GM23338 (cell line): ENCODE data around the gene SLC39A11.

Experiments used
- CREB1 ChIP-seq: fragments of 250-450 bp; sonication (Bioruptor Pico); IDR thresholded peaks from 2 replicates; pipeline ENCODE4 v1.5.0; 2020; ENCODE audit warnings: low read depth, mild to moderate bottlenecking, moderate library complexity
- EZH2 ChIP-seq: fragments of 200-600 bp; sonication (generic); IDR thresholded peaks from one replicate; pipeline ENCODE4 v1.8.0; 2017; ENCODE audit warnings: antibody characterized with exemption, mild to moderate bottlenecking, low read depth; ENCODE audit not compliant: unreplicated experiment
- EZH2phosphoT487 ChIP-seq: fragments of 200-600 bp; sonication (generic); IDR thresholded peaks from one replicate; pipeline ENCODE4 v1.8.1; 2018; ENCODE audit warnings: antibody characterized with exemption; ENCODE audit not compliant: unreplicated experiment
- NANOG ChIP-seq: IDR thresholded peaks from 2 replicates; pipeline ENCODE4 v1.6.1; 2016; ENCODE audit warnings: antibody characterized with exemption, borderline replicate concordance
- POLR2AphosphoS5 ChIP-seq: IDR thresholded peaks from 2 replicates; pipeline ENCODE4 v1.6.1; 2016; ENCODE audit warnings: antibody characterized with exemption, low read depth
- ZNF114 ChIP-seq: fragments of 250-450 bp; sonication (Bioruptor Pico); IDR thresholded peaks from 2 replicates; pipeline ENCODE4 v1.5.0; 2020; ENCODE audit warnings: mild to moderate bottlenecking, moderate library complexity
- TF ChIP-seq, protein P1 (sequence below), 2 experiments: fragments of 200-600 bp in 1 of 2; sonication (generic) in 1 of 2; conservative IDR thresholded peaks; 2 replicates each; pipeline versions ENCODE4 v1.5.1 to v1.6.1; 2016 to 2017; ENCODE audit warnings: antibody characterized with exemption in 2 of 2, low read depth in 2 of 2, mild to moderate bottlenecking in 2 of 2, moderate library complexity in 1 of 2
- TF ChIP-seq, protein P2 (sequence below): IDR thresholded peaks from one replicate; pipeline ENCODE4 v1.6.1; 2018; ENCODE audit warnings: antibody characterized with exemption; ENCODE audit not compliant: unreplicated experiment
- TF ChIP-seq, protein P3 (sequence below): fragments of 250-450 bp; sonication (Bioruptor Pico); IDR thresholded peaks from 2 replicates; pipeline ENCODE4 v1.5.0; 2020; ENCODE audit warnings: mild to moderate bottlenecking, moderate library complexity

DNA sequence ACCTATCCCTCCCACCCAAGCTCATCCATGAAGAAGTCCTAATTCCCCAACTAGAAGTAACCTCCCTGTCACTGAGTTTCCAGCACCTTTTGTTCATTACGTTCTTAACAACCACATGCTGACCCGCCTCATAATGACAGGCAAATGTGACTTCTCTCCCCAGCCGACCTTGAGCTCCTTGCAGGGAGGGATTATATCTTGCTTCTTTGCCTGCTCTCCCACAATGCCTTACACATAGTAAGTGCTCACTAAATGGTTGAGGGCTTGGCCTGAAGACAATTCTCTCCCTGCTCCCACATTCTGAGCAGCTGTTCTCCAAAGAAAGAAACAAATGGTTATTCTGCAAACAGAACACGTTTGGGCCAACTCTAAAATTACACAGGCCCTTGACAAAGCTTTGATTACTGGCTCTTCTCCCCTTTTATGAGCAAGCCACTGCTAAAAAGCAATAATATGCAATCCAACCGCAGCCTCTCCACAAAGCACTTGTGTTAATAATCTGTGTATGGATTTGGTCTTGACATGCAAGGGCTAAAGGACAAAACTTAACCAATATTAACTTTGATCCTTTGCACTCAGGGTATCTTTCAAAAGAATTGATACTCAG is 23.2 kb downstream of the SLC39A11 start:
- TF ChIP-seq, protein P1, sequence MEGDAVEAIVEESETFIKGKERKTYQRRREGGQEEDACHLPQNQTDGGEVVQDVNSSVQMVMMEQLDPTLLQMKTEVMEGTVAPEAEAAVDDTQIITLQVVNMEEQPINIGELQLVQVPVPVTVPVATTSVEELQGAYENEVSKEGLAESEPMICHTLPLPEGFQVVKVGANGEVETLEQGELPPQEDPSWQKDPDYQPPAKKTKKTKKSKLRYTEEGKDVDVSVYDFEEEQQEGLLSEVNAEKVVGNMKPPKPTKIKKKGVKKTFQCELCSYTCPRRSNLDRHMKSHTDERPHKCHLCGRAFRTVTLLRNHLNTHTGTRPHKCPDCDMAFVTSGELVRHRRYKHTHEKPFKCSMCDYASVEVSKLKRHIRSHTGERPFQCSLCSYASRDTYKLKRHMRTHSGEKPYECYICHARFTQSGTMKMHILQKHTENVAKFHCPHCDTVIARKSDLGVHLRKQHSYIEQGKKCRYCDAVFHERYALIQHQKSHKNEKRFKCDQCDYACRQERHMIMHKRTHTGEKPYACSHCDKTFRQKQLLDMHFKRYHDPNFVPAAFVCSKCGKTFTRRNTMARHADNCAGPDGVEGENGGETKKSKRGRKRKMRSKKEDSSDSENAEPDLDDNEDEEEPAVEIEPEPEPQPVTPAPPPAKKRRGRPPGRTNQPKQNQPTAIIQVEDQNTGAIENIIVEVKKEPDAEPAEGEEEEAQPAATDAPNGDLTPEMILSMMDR (conservative IDR thresholded peaks at IDR 0.05; ENCODE audit: low read depth in 2 of 2) = no peak
- TF ChIP-seq EZH2 (no peak), EZH2phosphoT487 (no peak), POLR2AphosphoS5 (no peak), NANOG (no peak), ZNF114 (no peak), CREB1 (no peak)
- TF ChIP-seq, protein P2, sequence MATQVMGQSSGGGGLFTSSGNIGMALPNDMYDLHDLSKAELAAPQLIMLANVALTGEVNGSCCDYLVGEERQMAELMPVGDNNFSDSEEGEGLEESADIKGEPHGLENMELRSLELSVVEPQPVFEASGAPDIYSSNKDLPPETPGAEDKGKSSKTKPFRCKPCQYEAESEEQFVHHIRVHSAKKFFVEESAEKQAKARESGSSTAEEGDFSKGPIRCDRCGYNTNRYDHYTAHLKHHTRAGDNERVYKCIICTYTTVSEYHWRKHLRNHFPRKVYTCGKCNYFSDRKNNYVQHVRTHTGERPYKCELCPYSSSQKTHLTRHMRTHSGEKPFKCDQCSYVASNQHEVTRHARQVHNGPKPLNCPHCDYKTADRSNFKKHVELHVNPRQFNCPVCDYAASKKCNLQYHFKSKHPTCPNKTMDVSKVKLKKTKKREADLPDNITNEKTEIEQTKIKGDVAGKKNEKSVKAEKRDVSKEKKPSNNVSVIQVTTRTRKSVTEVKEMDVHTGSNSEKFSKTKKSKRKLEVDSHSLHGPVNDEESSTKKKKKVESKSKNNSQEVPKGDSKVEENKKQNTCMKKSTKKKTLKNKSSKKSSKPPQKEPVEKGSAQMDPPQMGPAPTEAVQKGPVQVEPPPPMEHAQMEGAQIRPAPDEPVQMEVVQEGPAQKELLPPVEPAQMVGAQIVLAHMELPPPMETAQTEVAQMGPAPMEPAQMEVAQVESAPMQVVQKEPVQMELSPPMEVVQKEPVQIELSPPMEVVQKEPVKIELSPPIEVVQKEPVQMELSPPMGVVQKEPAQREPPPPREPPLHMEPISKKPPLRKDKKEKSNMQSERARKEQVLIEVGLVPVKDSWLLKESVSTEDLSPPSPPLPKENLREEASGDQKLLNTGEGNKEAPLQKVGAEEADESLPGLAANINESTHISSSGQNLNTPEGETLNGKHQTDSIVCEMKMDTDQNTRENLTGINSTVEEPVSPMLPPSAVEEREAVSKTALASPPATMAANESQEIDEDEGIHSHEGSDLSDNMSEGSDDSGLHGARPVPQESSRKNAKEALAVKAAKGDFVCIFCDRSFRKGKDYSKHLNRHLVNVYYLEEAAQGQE = no peak
- TF ChIP-seq, protein P3, sequence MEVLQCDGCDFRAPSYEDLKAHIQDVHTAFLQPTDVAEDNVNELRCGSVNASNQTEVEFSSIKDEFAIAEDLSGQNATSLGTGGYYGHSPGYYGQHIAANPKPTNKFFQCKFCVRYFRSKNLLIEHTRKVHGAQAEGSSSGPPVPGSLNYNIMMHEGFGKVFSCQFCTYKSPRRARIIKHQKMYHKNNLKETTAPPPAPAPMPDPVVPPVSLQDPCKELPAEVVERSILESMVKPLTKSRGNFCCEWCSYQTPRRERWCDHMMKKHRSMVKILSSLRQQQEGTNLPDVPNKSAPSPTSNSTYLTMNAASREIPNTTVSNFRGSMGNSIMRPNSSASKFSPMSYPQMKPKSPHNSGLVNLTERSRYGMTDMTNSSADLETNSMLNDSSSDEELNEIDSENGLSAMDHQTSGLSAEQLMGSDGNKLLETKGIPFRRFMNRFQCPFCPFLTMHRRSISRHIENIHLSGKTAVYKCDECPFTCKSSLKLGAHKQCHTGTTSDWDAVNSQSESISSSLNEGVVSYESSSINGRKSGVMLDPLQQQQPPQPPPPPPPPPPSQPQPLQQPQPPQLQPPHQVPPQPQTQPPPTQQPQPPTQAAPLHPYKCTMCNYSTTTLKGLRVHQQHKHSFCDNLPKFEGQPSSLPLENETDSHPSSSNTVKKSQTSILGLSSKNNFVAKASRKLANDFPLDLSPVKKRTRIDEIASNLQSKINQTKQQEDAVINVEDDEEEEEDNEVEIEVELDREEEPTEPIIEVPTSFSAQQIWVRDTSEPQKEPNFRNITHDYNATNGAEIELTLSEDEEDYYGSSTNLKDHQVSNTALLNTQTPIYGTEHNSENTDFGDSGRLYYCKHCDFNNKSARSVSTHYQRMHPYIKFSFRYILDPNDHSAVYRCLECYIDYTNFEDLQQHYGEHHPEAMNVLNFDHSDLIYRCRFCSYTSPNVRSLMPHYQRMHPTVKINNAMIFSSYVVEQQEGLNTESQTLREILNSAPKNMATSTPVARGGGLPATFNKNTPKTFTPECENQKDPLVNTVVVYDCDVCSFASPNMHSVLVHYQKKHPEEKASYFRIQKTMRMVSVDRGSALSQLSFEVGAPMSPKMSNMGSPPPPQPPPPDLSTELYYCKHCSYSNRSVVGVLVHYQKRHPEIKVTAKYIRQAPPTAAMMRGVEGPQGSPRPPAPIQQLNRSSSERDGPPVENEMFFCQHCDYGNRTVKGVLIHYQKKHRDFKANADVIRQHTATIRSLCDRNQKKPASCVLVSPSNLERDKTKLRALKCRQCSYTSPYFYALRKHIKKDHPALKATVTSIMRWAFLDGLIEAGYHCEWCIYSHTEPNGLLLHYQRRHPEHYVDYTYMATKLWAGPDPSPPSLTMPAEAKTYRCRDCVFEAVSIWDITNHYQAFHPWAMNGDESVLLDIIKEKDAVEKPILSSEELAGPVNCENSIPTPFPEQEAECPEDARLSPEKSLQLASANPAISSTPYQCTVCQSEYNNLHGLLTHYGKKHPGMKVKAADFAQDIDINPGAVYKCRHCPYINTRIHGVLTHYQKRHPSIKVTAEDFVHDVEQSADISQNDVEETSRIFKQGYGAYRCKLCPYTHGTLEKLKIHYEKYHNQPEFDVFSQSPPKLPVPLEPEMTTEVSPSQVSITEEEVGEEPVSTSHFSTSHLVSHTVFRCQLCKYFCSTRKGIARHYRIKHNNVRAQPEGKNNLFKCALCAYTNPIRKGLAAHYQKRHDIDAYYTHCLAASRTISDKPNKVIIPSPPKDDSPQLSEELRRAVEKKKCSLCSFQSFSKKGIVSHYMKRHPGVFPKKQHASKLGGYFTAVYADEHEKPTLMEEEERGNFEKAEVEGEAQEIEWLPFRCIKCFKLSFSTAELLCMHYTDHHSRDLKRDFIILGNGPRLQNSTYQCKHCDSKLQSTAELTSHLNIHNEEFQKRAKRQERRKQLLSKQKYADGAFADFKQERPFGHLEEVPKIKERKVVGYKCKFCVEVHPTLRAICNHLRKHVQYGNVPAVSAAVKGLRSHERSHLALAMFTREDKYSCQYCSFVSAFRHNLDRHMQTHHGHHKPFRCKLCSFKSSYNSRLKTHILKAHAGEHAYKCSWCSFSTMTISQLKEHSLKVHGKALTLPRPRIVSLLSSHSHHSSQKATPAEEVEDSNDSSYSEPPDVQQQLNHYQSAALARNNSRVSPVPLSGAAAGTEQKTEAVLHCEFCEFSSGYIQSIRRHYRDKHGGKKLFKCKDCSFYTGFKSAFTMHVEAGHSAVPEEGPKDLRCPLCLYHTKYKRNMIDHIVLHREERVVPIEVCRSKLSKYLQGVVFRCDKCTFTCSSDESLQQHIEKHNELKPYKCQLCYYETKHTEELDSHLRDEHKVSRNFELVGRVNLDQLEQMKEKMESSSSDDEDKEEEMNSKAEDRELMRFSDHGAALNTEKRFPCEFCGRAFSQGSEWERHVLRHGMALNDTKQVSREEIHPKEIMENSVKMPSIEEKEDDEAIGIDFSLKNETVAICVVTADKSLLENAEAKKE = no peak
